Measurements from ENCODE around the gene ADD1. TPM values are rescaled to one million over a fixed set of nuclear protein-coding genes. Genes with fewer than 3 reads are reported as not detected.

ADD1 gene
- total RNA-seq, 1 donor from 2014 or later, result 240 TPM

GRCh38 chr4:2823301-2823670 lies 20.4 kb upstream of the ADD1 start:
- DNase-seq (ENCODE audit: low spot score), result peak; percentile 74
- Mint-ChIP-seq H3K4me3 (ENCODE audit: unreplicated experiment) (no peak overlapping the region), H3K27me3 (ENCODE audit: low read depth) (no peaks in the 10 kb centered on the region), H3K4me1 (ENCODE audit: low read depth) (peaks cover 8% of the 10 kb centered on the region), H3K36me3 (ENCODE audit: low read depth) (peaks cover 22% of the 10 kb centered on the region), H3K9me3 (ENCODE audit: low read depth) (no peaks in the 10 kb centered on the region), H3K27ac (ENCODE audit: unreplicated experiment) (no peak overlapping the region)
- TF ChIP-seq CTCF (IDR thresholded peaks at IDR 0.05), result no peak

GRCh38 chr4:2823671-2824328 lies 19.8 kb upstream of the ADD1 start:
- H3K9me3 Mint-ChIP-seq (ENCODE audit: low read depth), result no peaks in the 10 kb centered on the region
- H3K36me3 Mint-ChIP-seq (ENCODE audit: low read depth), result peaks cover 27% of the 10 kb centered on the region
- H3K4me3 Mint-ChIP-seq (ENCODE audit: unreplicated experiment), result no peak overlapping the region

GRCh38 chr4:2824329-2824835 lies 19.3 kb upstream of the ADD1 start:
- Mint-ChIP-seq H3K4me1 (ENCODE audit: low read depth) (peaks cover 15% of the 10 kb centered on the region), H3K27ac (ENCODE audit: unreplicated experiment) (no peak overlapping the region), H3K36me3 (ENCODE audit: low read depth) (peaks cover 29% of the 10 kb centered on the region), H3K27me3 (ENCODE audit: low read depth) (no peaks in the 10 kb centered on the region), H3K4me3 (ENCODE audit: unreplicated experiment) (no peak overlapping the region), H3K9me3 (ENCODE audit: low read depth) (no peaks in the 10 kb centered on the region)
- peak; percentile 89 for DNase-seq (ENCODE audit: low spot score)
- no peak for TF ChIP-seq CTCF (IDR thresholded peaks at IDR 0.05)

More at GRCh38 chr4:2823671-2824328, 19.8 kb upstream of the ADD1 start:
- peak; percentile 85 for DNase-seq (ENCODE audit: low spot score)
- Mint-ChIP-seq H3K27me3 (ENCODE audit: low read depth) (no peaks in the 10 kb centered on the region), H3K4me1 (ENCODE audit: low read depth) (peaks cover 13% of the 10 kb centered on the region), H3K27ac (ENCODE audit: unreplicated experiment) (no peak overlapping the region)
- TF ChIP-seq CTCF (IDR thresholded peaks at IDR 0.05), result no peak

- Mint-ChIP-seq H3K36me3 (ENCODE audit: low read depth) (peaks cover 29% of the 10 kb centered on the region), H3K4me1 (ENCODE audit: low read depth) (peaks cover 14% of the 10 kb centered on the region), H3K9me3 (ENCODE audit: low read depth) (no peaks in the 10 kb centered on the region), H3K27ac (ENCODE audit: unreplicated experiment) (no peak overlapping the region), H3K4me3 (ENCODE audit: unreplicated experiment) (no peak overlapping the region), H3K27me3 (ENCODE audit: low read depth) (no peaks in the 10 kb centered on the region)
- TF ChIP-seq CTCF (IDR thresholded peaks at IDR 0.05), result no peak
- DNase-seq (ENCODE audit: low spot score), result no peak
Measured at GRCh38 chr4:2824836-2825381, 18.7 kb upstream of the ADD1 start.

- Mint-ChIP-seq H3K9me3 (ENCODE audit: low read depth) (no peaks in the 10 kb centered on the region), H3K27ac (ENCODE audit: unreplicated experiment) (no peak overlapping the region)
- peak; percentile 84 for DNase-seq (ENCODE audit: low spot score)
Measured at GRCh38 chr4:2825740-2826139, 17.9 kb upstream of the ADD1 start.

More at GRCh38 chr4:2825740-2826139, 17.9 kb upstream of the ADD1 start:
- Mint-ChIP-seq H3K4me1 (ENCODE audit: low read depth) (peaks cover 17% of the 10 kb centered on the region), H3K27me3 (ENCODE audit: low read depth) (no peaks in the 10 kb centered on the region), H3K4me3 (ENCODE audit: unreplicated experiment) (no peak overlapping the region), H3K36me3 (ENCODE audit: low read depth) (peaks cover 29% of the 10 kb centered on the region)
- no peak for TF ChIP-seq CTCF (IDR thresholded peaks at IDR 0.05)
